NCI-H1105 treated with DMSO at 0.1 percent for 48 hours (cell line): ENCODE measurements around the gene AIF1.

Source experiments
- DNase-seq: peaks from one replicate; lab custom pipeline; 2025; lab: John Stamatoyannopoulos, UW

Gene AIF1

DNA sequence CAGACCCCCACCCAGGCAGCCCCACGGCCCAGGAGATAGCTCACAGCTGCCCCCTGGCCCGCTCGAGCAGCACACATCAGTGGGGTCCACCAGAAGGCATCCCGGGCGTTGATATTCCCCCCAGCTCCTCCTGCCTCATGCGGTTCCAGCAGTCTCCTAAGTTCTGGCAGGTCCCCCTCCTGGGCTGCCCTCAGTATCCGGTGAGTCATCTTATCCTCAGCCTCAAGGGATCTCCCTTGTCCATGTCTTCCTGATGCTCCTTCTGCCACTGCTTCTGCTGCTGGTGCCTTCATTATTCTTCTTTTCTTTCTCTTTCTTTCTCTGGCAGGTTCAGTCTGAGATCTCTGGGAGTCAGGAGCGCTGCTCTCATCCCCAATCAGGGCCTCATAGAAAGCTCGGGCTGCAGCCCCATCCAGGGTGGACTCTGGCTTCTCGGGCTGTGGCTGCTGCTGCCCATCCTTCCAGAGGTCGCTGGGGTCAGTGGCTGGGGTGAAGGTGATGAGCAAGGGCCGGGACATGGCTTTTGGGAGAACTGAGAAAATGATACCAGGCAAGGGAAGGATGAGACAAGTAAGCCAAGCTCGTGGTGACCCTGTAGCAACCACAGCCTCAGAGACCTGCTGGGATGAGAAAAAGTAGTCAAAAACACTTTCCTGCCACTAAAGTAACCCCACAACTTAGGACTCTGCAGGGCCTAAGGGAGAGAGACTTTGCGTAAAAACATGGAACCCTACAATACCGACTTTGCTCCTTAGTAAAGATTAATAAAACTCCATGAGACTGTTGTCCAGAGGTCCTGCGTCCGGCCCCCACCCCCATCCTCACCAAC lies 49.1 kb downstream of the AIF1 start:
- no peak for DNase-seq

DNA sequence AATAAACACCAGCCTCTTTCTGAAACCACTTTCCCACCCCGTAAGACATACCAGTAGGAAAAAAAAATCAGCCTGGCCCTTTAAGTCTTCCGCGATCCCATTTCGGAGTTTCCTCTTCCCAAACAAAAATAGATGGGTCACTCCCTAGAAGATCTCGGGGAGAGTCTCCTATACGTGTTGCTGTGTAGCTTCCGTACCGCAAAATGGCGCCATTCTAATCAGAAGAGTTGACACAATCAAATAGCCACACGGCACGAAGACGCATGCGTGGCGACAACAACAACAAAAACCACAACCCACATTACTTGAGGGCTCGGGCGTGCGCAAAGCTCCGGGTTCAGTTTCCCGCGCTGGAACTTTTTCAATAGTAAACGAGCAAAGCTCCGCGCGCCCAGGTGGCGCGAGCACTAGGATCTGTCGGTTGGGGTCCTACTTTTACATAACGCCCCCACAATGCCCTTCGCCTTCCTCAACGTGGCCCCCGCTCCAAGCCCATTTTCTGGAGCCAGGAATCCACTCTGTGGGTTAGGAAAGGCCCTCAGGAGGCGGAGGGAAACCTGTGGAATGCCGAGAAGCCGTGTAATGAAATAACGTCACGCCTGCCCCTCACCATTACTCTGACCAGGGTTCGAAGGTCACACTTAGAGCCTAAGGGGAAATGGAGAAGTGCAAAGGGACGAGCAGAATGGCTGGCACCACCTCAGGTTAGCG lies 49.9 kb downstream of the AIF1 start, which contains the start of gene GPANK1:
Gene GPANK1 (minus strand): TSS at position 208 of the 711 bp plus-strand sequence. CDS start 519 bp downstream, outside the sequence.
- peak; percentile 96 for DNase-seq

DNA sequence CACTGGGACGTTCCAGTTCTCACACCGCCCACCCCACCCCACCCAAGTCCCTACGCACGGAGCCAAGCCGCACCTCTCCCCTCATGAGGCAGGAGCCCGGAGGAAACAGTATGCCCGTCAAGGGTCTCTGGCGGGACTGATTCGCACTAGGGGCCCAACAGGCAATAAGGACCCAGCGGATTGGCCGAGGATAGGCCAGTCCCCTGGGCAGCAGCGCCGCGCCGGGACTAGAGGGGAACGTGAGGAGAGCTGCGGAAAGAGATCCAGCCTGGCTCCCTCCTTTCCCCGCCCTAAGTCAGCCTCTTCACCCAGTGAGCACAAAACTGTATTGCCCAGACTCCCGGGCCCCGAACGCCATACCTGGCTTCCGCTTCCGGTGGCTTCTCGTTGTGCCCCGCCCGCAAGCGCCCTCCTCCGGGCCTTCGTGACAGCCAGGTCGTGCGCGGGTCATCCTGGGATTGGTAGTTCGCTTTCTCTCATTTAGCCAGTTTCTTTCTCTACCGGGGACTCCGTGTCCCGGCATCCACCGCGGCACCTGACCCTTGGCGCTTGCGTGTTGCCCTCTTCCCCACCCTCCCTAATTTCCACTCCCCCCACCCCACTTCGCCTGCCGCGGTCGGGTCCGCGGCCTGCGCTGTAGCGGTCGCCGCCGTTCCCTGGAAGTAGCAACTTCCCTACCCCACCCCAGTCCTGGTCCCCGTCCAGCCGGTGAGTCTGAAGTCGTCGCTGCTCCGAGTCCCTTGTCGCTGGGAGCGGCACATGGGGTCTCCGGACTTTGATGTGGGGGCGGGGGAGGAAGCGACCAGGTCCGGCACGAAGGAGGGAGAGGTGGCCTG lies 50.7 kb downstream of the AIF1 start, which contains the start of gene CSNK2B:
Gene CSNK2B (plus strand): TSS at position 580 of the 836 bp plus-strand sequence. CDS start 752 bp downstream, outside the sequence.
- peak; percentile 98 for DNase-seq

DNA sequence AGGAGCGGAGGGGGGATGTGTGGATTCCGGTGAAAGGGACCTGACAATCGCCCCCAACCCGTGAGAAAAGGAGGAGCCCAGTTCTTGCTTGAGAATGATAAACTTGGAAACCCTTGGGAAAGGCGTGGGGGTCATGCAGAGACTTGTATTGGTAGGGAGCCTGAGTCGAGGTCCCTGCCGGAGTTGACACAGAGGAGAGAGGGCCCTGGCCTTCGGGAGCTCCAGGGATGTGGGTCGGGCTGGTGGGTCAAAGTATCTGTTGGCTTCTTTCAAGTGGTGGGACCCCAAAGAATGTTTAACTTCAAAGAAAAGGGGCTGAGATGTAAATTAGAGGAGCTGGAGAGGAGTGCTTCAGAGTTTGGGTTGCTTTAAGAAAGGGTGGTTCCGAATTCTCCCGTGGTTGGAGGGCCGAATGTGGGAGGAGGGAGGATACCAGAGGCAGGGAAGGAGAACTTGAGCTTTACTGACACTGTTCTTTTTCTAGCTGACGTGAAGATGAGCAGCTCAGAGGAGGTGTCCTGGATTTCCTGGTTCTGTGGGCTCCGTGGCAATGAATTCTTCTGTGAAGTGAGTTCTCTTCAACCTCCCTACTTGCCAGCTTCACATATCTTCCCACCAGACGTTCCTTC lies 51.4 kb downstream of the AIF1 start:
- no peak for DNase-seq
